Mucosa of descending colon (tissue), 3 donors: Measurements from ENCODE around the gene NCAPG2. TPM values are rescaled to one million over a fixed set of nuclear protein-coding genes. Genes with fewer than 3 reads are reported as not detected.

ENCODE experiments used
- ATAC-seq: fragments of 200-7000 bp; cut with Tn5 transposase; one replicate; pipeline ENCODE4 v1.9.1; 2020; ENCODE audit warnings: mild to moderate bottlenecking, moderate library complexity
- DNase-seq, 3 donors: peaks; one replicate each; pipeline ENCODE4 v3.0.0-alpha.2; 2020
- H3K36me3 ChIP-seq: fragments of 200-600 bp; one replicate; pipeline ENCODE4 v1.8.0; 2021; ENCODE audit warnings: low read depth, mild to moderate bottlenecking
- H3K4me1 ChIP-seq: fragments of 200-600 bp; one replicate; pipeline ENCODE4 v1.8.0; 2021; ENCODE audit warnings: low read depth, mild to moderate bottlenecking
- H3K4me3 ChIP-seq: fragments of 200-600 bp; one replicate; pipeline ENCODE4 v1.8.0; 2021; ENCODE audit warnings: mild to moderate bottlenecking
- H3K9me3 ChIP-seq: fragments of 200-600 bp; one replicate; pipeline ENCODE4 v1.8.0; 2021; ENCODE audit warnings: mild to moderate bottlenecking
- intact Hi-C, 2 donors: fragments of 100-400 bp; cut with DNase I in 1 of 2; cut with micrococcal nuclease in 1 of 2; formaldehyde crosslinking; loops; one replicate each; pipeline versions ENCODE4 v1.11.0 to v1.11.1; 2022; cut with DNase I, micrococcal nuclease
- total RNA-seq, 3 donors: library from RNA; stranded (reverse); fragmentation: NEBNext Ultra II Directional in 2 of 3; extraction: Animal tissue kit (Norgen Biotek cat#: 25700) in 2 of 3; gene quantifications; one replicate each; pipeline versions ENCODE4 v1.2.1 to v1.2.4, GENCODE V29; 2021 to 2023
- TF ChIP-seq, protein P1 (sequence below): fragments of 200-600 bp; IDR thresholded peaks from one replicate; pipeline ENCODE4 v1.8.0; 2022; ENCODE audit warnings: antibody characterized with exemption, mild to moderate bottlenecking
- donor health status: DM: no; HTN: no; CAD: no; lungs with moderate emphysema.
- donor health status: DM: no; HTN: no; CAD: no.
- donor health status: DM: no; HTN: yes; CAD: no.

NCAPG2 gene
- total RNA-seq, 3 donors from 2014 or later, result 8.1 to 25.0 (median 8.9) TPM

DNA sequence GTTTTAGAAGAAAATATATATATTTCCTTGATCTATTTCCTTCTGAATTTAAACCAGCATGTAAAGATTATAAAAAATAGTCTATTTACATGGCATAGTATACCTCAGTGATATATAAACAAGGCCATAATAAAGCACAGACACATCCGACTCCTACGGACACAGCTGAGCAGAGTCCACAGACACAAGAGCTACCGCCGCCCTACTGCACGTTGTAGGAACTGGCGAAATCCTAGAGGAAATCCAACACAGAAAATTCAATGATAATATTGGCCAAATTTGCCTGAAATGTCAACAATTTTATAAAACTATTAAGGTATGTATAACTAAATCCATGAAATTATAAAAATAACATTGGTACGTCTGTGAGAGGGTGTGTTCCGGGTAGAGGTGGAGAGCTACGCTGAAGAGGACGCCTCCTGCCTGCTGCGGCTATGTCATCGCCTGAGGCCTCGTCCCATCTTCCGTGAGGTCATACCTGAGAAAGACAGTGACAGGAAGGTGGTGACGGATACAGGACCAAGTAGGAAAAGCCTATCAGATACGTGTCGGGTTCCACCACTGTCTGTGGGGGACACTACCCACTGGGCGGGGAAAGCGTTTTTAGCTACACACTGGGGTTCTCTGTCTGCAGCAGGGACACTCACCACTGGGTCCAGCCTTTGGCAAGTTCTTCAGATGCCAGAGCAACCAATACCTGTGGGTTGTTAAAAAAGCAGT is 29.3 kb upstream of the NCAPG2 start:
- intact Hi-C loops, result no loop called here
- Histone ChIP-seq H3K36me3 (no peaks in the 10 kb centered on the region), H3K4me3 (no peak overlapping the region), H3K4me1 (no peaks in the 10 kb centered on the region), H3K9me3 (no peaks in the 10 kb centered on the region)
- ATAC-seq (peak; percentile 68), DNase-seq (no peak)
- TF ChIP-seq, protein P1, sequence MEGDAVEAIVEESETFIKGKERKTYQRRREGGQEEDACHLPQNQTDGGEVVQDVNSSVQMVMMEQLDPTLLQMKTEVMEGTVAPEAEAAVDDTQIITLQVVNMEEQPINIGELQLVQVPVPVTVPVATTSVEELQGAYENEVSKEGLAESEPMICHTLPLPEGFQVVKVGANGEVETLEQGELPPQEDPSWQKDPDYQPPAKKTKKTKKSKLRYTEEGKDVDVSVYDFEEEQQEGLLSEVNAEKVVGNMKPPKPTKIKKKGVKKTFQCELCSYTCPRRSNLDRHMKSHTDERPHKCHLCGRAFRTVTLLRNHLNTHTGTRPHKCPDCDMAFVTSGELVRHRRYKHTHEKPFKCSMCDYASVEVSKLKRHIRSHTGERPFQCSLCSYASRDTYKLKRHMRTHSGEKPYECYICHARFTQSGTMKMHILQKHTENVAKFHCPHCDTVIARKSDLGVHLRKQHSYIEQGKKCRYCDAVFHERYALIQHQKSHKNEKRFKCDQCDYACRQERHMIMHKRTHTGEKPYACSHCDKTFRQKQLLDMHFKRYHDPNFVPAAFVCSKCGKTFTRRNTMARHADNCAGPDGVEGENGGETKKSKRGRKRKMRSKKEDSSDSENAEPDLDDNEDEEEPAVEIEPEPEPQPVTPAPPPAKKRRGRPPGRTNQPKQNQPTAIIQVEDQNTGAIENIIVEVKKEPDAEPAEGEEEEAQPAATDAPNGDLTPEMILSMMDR, result no peak

DNA sequence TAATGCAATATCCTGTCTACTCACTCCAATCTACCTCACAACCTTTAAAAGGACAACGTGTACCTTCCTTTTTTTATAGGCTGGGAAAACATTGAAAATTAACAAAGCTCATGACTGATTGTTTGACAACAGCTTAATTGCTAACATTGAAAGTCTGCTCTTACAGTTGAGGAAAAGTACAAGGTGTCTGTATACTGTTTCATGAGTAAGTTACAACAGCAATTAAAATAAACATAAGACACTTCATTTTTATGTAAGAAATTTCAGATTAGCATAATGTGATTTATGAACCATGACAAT is 28.6 kb upstream of the NCAPG2 start:
- no peaks in the 10 kb centered on the region for H3K36me3 ChIP-seq
- H3K4me3 ChIP-seq, result no peak overlapping the region
- peak; percentile 41 for ATAC-seq
- intact Hi-C loops, result no loop called here
- TF ChIP-seq, protein P1, result no peak
- DNase-seq, result no peak
- no peaks in the 10 kb centered on the region for H3K4me1 ChIP-seq
- no peaks in the 10 kb centered on the region for H3K9me3 ChIP-seq

DNA sequence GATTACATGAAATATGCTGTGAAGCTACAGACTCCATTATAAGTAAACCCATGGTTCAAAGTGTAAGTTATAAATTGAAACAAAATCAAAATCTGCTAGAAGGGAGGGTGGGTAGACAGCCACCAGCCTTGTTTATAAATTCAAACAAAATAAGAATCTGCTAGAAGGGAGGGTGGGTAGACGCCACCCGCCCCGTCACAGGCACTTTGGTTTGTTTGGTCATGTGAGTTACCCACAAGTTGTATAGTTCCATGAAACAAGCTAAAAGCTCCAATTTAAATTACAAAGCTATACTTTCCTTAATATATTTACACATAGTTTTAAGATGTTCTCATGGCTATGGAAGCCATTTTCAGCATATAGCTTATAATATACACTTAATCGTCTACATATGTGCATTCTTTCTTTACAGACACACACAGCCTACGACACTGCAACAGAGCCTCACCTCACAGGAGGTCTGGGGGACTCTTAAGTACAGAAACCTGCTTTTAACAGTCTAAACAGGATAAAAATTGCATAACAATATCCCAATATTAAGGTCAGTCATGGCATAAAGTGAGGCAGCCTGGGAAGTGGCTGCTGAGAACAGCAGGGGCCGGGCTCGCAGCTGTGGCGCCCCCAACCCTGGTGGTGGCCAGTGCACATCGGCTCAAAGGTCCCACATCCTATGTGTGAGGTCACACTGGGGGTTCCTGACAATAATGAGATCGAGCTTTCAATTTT is 28.1 kb upstream of the NCAPG2 start:
- Histone ChIP-seq H3K4me3 (no peak overlapping the region), H3K4me1 (no peaks in the 10 kb centered on the region), H3K9me3 (no peaks in the 10 kb centered on the region), H3K36me3 (no peaks in the 10 kb centered on the region)
- intact Hi-C loops, result no loop called here
- ATAC-seq (no peak), DNase-seq (no peak)
- TF ChIP-seq, protein P1, result no peak

DNA sequence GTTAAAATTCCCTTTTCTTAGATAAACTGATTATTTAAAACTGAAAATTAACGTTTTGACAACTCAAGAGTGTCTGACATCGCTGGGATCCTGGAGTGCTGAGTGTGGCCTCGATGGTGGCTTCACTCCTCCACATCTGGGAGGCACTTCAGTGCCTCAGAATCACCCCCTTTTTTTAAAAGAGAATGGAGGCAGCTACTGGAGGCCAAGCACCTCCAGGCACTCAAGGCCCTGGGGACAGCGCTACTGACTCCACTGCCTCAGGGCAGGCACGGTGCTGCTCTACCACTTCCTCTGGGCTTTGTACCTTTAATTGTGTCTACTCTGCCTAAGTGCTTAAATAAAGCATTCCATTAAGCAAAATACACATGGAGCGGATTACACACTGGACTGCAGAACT is 27.2 kb upstream of the NCAPG2 start:
- Histone ChIP-seq H3K9me3 (no peaks in the 10 kb centered on the region), H3K4me1 (no peaks in the 10 kb centered on the region), H3K36me3 (no peaks in the 10 kb centered on the region), H3K4me3 (no peak overlapping the region)
- TF ChIP-seq, protein P1, result no peak
- DNase-seq (no peak), ATAC-seq (no peak)
- intact Hi-C loops, result no loop called here

GRCh38 chr7:158730383-158731346 is 26.1 kb upstream of the NCAPG2 start:
- intact Hi-C loops, result no loop called here
- Histone ChIP-seq H3K36me3 (no peaks in the 10 kb centered on the region), H3K4me3 (no peak overlapping the region), H3K9me3 (no peaks in the 10 kb centered on the region), H3K4me1 (no peaks in the 10 kb centered on the region)
- DNase-seq (no peak), ATAC-seq (no peak)
- TF ChIP-seq, protein P1, result no peak
